Stomach (tissue), 9 donors: ENCODE data around the gene MRPS23. TPM values are rescaled to one million over a fixed set of nuclear protein-coding genes. Genes with fewer than 3 reads are reported as not detected.

Experiments used
- DNase-seq, 2 donors: peaks; one replicate each; pipeline versions ENCODE4 v3.0.0 to v3.0.0-alpha.2; 2013 to 2019
- H3K27ac ChIP-seq, 5 donors: fragments of 200-600 bp in 4 of 5; sonication (generic) in 4 of 5; one replicate each; pipeline ENCODE4 v1.5.1; 2013 to 2019; ENCODE audit warnings: mild to moderate bottlenecking in 1 of 5, moderate library complexity in 1 of 5
- H3K27me3 ChIP-seq, 3 donors: fragments of 200-600 bp; sonication (generic); one replicate each; pipeline ENCODE4 v1.5.1; 2017 to 2019; ENCODE audit warnings: mixed run types in 1 of 3
- H3K36me3 ChIP-seq, 4 donors: fragments of 200-600 bp; sonication (generic); 1 replicate in 3 of 4; 2 replicates in 1 of 4; pipeline ENCODE4 v1.5.1; 2016 to 2019
- H3K4me1 ChIP-seq, 4 donors: fragments of 200-600 bp; sonication (generic); one replicate each; pipeline ENCODE4 v1.5.1; 2016 to 2019
- H3K4me3 ChIP-seq, 4 donors: fragments of 200-600 bp; sonication (generic) in 3 of 4; one replicate each; pipeline ENCODE4 v1.5.1; 2016 to 2019; ENCODE audit warnings: mild to moderate bottlenecking in 1 of 4
- H3K9me3 ChIP-seq, 4 donors: fragments of 200-600 bp; sonication (generic); one replicate each; pipeline ENCODE4 v1.5.1; 2016 to 2019
- CTCF ChIP-seq, 7 experiments: fragments of 450-650 bp in 4 of 7; fragments of 200-600 bp in 3 of 7; sonication (generic) in 3 of 7; IDR thresholded peaks; one replicate each; pipeline ENCODE4 v1.5.1; 2016 to 2019; ENCODE audit warnings: antibody characterized with exemption in 7 of 7, control low read depth in 2 of 7, mild to moderate bottlenecking in 1 of 7
- EP300 ChIP-seq: sonication (generic); formaldehyde crosslinking; IDR thresholded peaks from one replicate; pipeline ENCODE4 v1.6.1; 2017; ENCODE audit warnings: antibody characterized with exemption
- POLR2A ChIP-seq, 4 donors: fragments of 450-650 bp; IDR thresholded peaks; one replicate each; pipeline ENCODE4 v1.6.1; 2016; ENCODE audit warnings: antibody characterized with exemption in 4 of 4, control low read depth in 2 of 4, mild to moderate bottlenecking in 1 of 4, moderate library complexity in 1 of 4
- POLR2AphosphoS5 ChIP-seq, 3 donors: sonication (generic); formaldehyde crosslinking; IDR thresholded peaks; one replicate each; pipeline ENCODE4 v1.6.1; 2016; ENCODE audit warnings: antibody characterized with exemption in 3 of 3
- WGBS, 5 donors: extraction: QIAGEN DNeasy Blood & Tissue Kit in 3 of 5; methylation state at CpG; one replicate each; pipeline versions ENCODE4 v1.1.5 to v1.1.7; 2013 to 2018; 5-methylcytosine and 5-hydroxymethylcytosine counted together
- intact Hi-C: fragments of 100-400 bp; cut with DNase I; formaldehyde crosslinking; loops from one replicate; pipeline ENCODE4 v1.15.1; 2023; ENCODE audit warnings: low total_unique reads
- polyA plus RNA-seq, 3 donors: library from polyadenylated mRNA; stranded (reverse); fragments of 200-250 nt; gene quantifications; one replicate each; pipeline ENCODE4 v1.2.3, GENCODE V29; 2013
- total RNA-seq, 5 donors: library from RNA; depleted of rRNA; stranded (reverse); fragments of >200 nt; gene quantifications; one replicate each; pipeline versions ENCODE4 v1.1.0 to v1.2.3, GENCODE V29; 2014 to 2016
- donor health status: healthy with polysubstance abuse.
- donor health status: Bipolar disorder and iron deficiency.
- donor health status: healthy.

The MRPS23 gene
- total and polyA plus RNA-seq, 8 donors: 12.6 to 43.3 (median 25.1) TPM; not detected in 1

GRCh38 chr17:57875290-57876022, 25.6 kb upstream of the MRPS23 start:
- no peak overlapping the region for H3K4me3 ChIP-seq
- TF ChIP-seq POLR2AphosphoS5 (IDR thresholded peaks at IDR 0.05): peak; percentile 41 to 78 (median 74)
- peak in 5 of 7 experiments; percentile 22 to 31 (median 28) for TF ChIP-seq CTCF (IDR thresholded peaks at IDR 0.05)
- no peak for TF ChIP-seq POLR2A (IDR thresholded peaks at IDR 0.05)
- TF ChIP-seq EP300: no peak
- WGBS, 5 donors: 24 to 35% (median 29%) methylated on average over 10 of the region's 10 CpGs
- intact Hi-C loops: no loop called here
- no peaks in the 10 kb centered on the region for H3K27me3 ChIP-seq
- no peaks in the 10 kb centered on the region for H3K9me3 ChIP-seq
- H3K36me3 ChIP-seq: peaks cover 28 to 66% (median 60%) of the 10 kb centered on the region in 4 donors
- peaks cover 33 to 77% (median 59%) of the 10 kb centered on the region in 4 donors for H3K4me1 ChIP-seq
- peak overlapping the region; percentile 63 to 90 (median 87) for H3K27ac ChIP-seq
- DNase-seq: peak; percentile 71 to 96

GRCh38 chr17:57874434-57875289, 24.8 kb upstream of the MRPS23 start:
- DNase-seq: peak in 1 of 2 donors; percentile 95
- no peaks in the 10 kb centered on the region for H3K27me3 ChIP-seq
- H3K27ac ChIP-seq: peak overlapping the region; percentile 63 to 90 (median 87)
- intact Hi-C loops: no loop called here
- WGBS, 5 donors: 32 to 60% (median 53%) methylated on average over 14 to 33 of the region's 33 CpGs
- TF ChIP-seq CTCF (IDR thresholded peaks at IDR 0.05) (no peak), POLR2AphosphoS5 (IDR thresholded peaks at IDR 0.05) (peak in 2 of 3 donors; percentile 11 to 19)
- H3K4me1 ChIP-seq: peaks cover 33 to 72% (median 58%) of the 10 kb centered on the region in 4 donors
- peaks cover 28 to 73% (median 66%) of the 10 kb centered on the region in 4 donors for H3K36me3 ChIP-seq
- no peaks in the 10 kb centered on the region for H3K9me3 ChIP-seq
- H3K4me3 ChIP-seq: peak overlapping the region in 2 of 4 donors; percentile 9 to 25

GRCh38 chr17:57874058-57874419, 24.2 kb upstream of the MRPS23 start:
- no peak for DNase-seq
- Histone ChIP-seq H3K4me1 (peaks cover 36 to 72% (median 58%) of the 10 kb centered on the region in 4 donors), H3K9me3 (no peaks in the 10 kb centered on the region), H3K27me3 (no peaks in the 10 kb centered on the region), H3K27ac (peak overlapping the region; percentile 44 to 90 (median 87)), H3K4me3 (no peak overlapping the region), H3K36me3 (peaks cover 28 to 74% (median 63%) of the 10 kb centered on the region in 4 donors)
- intact Hi-C loops: no loop called here
- TF ChIP-seq CTCF (IDR thresholded peaks at IDR 0.05) (no peak), POLR2AphosphoS5 (IDR thresholded peaks at IDR 0.05) (no peak), POLR2A (IDR thresholded peaks at IDR 0.05) (no peak), EP300 (no peak)
- 34 to 76% (median 57%) methylated on average over 3 to 7 of the region's 7 CpGs for WGBS, 5 donors

GRCh38 chr17:57873261-57874057, 23.6 kb upstream of the MRPS23 start:
- intact Hi-C loops: no loop called here

More at GRCh38 chr17:57873261-57874057, 23.6 kb upstream of the MRPS23 start:
- peaks cover 28 to 69% (median 58%) of the 10 kb centered on the region in 4 donors for H3K36me3 ChIP-seq
- H3K9me3 ChIP-seq: no peaks in the 10 kb centered on the region
- no peak overlapping the region for H3K4me3 ChIP-seq
- H3K27ac ChIP-seq: peak overlapping the region; percentile 44 to 90 (median 87)
- H3K27me3 ChIP-seq: no peaks in the 10 kb centered on the region
- WGBS, 5 donors: 77 to 89% (median 84%) methylated on average over 16 of the region's 16 CpGs
- DNase-seq: no peak
- no peak for TF ChIP-seq POLR2AphosphoS5 (IDR thresholded peaks at IDR 0.05)
- TF ChIP-seq POLR2A (IDR thresholded peaks at IDR 0.05): no peak
- TF ChIP-seq EP300: no peak
- TF ChIP-seq CTCF (IDR thresholded peaks at IDR 0.05): no peak
- H3K4me1 ChIP-seq: peaks cover 41 to 72% (median 58%) of the 10 kb centered on the region in 4 donors
